ENCODE results near the gene SKIC3.

DNA sequence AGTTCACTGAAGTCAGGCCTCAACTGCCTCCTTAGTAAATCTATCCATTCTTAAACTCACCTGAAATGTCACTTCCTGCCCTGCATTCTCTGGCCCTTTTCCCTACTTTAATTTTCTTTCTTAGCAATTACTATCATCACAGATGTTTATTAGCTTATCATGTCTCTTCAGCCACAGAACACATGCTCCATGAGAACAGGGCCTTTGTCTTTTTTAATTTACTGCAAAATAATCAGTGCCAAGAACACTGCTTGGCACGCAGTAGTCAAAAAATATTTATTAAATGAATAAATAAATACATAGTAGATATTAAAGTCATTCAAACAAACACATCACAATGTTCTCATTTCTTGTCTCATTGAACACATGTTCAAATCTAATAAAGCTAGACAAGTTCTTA lies 46.2 kb downstream of the SKIC3 start:
- TF ChIP-seq, protein P1, sequence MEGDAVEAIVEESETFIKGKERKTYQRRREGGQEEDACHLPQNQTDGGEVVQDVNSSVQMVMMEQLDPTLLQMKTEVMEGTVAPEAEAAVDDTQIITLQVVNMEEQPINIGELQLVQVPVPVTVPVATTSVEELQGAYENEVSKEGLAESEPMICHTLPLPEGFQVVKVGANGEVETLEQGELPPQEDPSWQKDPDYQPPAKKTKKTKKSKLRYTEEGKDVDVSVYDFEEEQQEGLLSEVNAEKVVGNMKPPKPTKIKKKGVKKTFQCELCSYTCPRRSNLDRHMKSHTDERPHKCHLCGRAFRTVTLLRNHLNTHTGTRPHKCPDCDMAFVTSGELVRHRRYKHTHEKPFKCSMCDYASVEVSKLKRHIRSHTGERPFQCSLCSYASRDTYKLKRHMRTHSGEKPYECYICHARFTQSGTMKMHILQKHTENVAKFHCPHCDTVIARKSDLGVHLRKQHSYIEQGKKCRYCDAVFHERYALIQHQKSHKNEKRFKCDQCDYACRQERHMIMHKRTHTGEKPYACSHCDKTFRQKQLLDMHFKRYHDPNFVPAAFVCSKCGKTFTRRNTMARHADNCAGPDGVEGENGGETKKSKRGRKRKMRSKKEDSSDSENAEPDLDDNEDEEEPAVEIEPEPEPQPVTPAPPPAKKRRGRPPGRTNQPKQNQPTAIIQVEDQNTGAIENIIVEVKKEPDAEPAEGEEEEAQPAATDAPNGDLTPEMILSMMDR (IDR thresholded peaks at IDR 0.05), result no peak
- TF ChIP-seq POLR2A (IDR thresholded peaks at IDR 0.05), result no peak

Measured in thyroid gland (tissue), 4 donors.